Stimulated activated CD8-positive, alpha-beta memory T cell treated with anti-CD3 and anti-CD28 coated beads, Interleukin-4, amount 100 ng/mL, for 4 hours (primary cell): ENCODE results near the gene TIA1.

Experiments used
- DNase-seq, 2 donors: peaks; one replicate each; pipeline ENCODE4 v3.0.0-alpha.2; 2020; ENCODE audit warnings: low read depth in 2 of 2, low spot score in 1 of 2

Gene TIA1

GRCh38 chr2:70161069-70161534 lies 87.3 kb downstream of the TIA1 start:
- DNase-seq = no peak

- no peak for DNase-seq
These were observed 87.9 kb downstream of the TIA1 start for GRCh38 chr2:70160545-70160944.
